K562 (cell line): Measurements from ENCODE around the gene BLOC1S2. TPM values are rescaled to one million over a fixed set of nuclear protein-coding genes. Genes with fewer than 3 reads are reported as not detected.

Experiments used
- BCOR ChIP-seq: fragments of 450-650 bp; IDR thresholded peaks from 2 replicates; pipeline ENCODE4 v1.6.1; 2016
- CREB1 ChIP-seq, 2 experiments: sonication (generic) in 1 of 2; formaldehyde crosslinking in 1 of 2; IDR thresholded peaks; 2 replicates each; pipeline versions ENCODE4 v1.6.1 to v1.8.0; 2012 to 2022; ENCODE audit warnings: inconsistent platforms in 1 of 2, mild to moderate bottlenecking in 1 of 2, missing genetic modification reagents in 1 of 2, moderate library complexity in 1 of 2
- ERF ChIP-seq: fragments of 450-650 bp; formaldehyde crosslinking; IDR thresholded peaks from 2 replicates; pipeline ENCODE4 v1.4.0; 2020; ENCODE audit warnings: mild to moderate bottlenecking, mixed read lengths
- KLF10 ChIP-seq: fragments of 250-450 bp; sonication (Bioruptor Pico); IDR thresholded peaks from 2 replicates; pipeline ENCODE4 v1.6.1; 2021; ENCODE audit warnings: matching md5 sums
- MGA ChIP-seq: fragments of 450-650 bp; IDR thresholded peaks from 2 replicates; pipeline ENCODE4 v1.6.1; 2016; ENCODE audit warnings: mild to moderate bottlenecking, moderate library complexity
- MYC ChIP-seq, 2 experiments: fragments of 250-450 bp in 1 of 2; sonication (Bioruptor Pico) in 1 of 2; IDR thresholded peaks; 2 replicates each; pipeline versions ENCODE4 v1.5.1 to v1.6.1; 2012 to 2021; ENCODE audit warnings: low read depth in 2 of 2, borderline replicate concordance in 1 of 2, improper control_type of control experiment in 1 of 2, low read length in 1 of 2, mild to moderate bottlenecking in 1 of 2, moderate library complexity in 1 of 2
- NCOA4 ChIP-seq: fragments of 450-650 bp; IDR thresholded peaks from 2 replicates; pipeline ENCODE4 v1.6.1; 2018; ENCODE audit warnings: mild to moderate bottlenecking; ENCODE audit not compliant: partially characterized antibody
- NFRKB ChIP-seq: fragments of 450-650 bp; IDR thresholded peaks from 2 replicates; pipeline ENCODE4 v1.6.1; 2016; ENCODE audit warnings: low read depth
- PHF8 ChIP-seq: fragments of 200-600 bp; sonication (generic); IDR thresholded peaks from 2 replicates; pipeline ENCODE4 v1.6.1; 2012; ENCODE audit warnings: mixed run types, mild to moderate bottlenecking, inconsistent platforms, low read length, moderate library complexity, borderline replicate concordance
- STAT5A ChIP-seq: IDR thresholded peaks from 2 replicates; pipeline ENCODE4 v1.6.1; 2012; ENCODE audit warnings: low read length, inconsistent platforms, borderline replicate concordance
- polyA plus RNA-seq, 8 experiments: library from polyadenylated mRNA; depleted of rRNA in 4 of 8; stranded (reverse) in 5 of 8; unstranded in 3 of 8; fragments of >200 nt; fragmentation: Nextera tagmentation in 2 of 8; fragmentation: Illumina TruSeq in 1 of 8; extraction: Ambion mirVana in 2 of 8; extraction: Trizol in 1 of 8; gene quantifications; 2 replicates each; pipeline versions ENCODE4 v1.2.1 to v1.2.3, GENCODE V29; 2011 to 2014; ENCODE audit warnings: inconsistent platforms in 1 of 8, missing spikeins in 1 of 8
- total RNA-seq, 7 experiments: library from RNA; depleted of rRNA in 6 of 7; stranded (reverse); fragments of >200 nt in 6 of 7; fragmentation: Illumina TruSeq in 2 of 7; extraction: Trizol in 2 of 7; gene quantifications; 2 replicates each; pipeline versions ENCODE4 v1.2.1 to v1.2.3, GENCODE V29; 2011 to 2021; ENCODE audit warnings: low replicate concordance in 1 of 7

Gene BLOC1S2
- total and polyA plus RNA-seq, 9 of the 15 experiments (the other 6 are each of a cell fraction or from before 2014, with no cell fraction given), result 29.5 to 45.8 (median 34.9) TPM

DNA sequence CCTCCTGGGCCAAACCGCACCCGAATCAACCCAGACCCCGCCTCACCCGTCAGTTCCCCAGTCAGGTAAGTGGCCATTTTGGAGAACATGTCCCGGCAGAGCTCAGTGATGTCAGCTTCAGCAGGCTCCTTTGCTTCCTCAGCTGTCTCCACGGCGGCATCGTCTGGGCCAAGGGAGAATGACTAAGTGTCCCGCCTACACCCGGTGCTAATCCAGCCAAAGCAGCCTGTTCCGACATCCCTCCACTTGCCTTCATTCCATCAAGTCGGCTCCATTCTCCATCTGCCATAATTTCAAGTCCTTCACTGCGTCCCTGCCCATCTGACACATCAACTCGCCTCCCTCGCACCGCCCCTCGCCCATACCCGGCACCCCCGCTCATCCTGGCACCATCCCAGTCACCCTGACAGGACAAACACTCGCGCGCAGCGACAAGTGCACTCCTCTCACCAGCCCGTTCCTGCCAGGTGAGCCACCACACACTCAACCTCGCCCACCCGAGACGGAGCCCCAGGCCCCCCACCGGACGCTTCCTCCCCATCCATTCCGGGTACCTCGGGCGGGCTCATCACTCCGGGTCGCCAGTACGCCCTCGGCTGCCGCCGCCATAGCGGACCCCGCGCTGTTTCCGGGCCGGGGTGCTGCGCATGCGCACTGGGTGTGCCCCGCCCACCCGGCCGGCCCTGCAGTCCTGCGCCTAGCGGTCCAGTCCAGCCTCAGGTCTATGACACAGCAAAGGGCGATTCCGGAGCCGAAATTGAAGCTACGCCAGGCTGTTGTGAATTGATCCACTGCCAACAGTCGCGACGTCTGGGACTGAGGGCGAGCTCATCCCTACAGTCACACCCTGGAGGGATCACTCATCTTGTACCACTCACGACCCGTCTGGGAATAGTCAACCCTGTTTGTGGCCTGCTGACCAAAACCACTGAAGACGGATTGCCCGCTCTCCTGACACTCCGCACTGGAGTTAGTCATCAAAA is at the start of gene BLOC1S2 (continued):
- TF ChIP-seq MGA (peak; percentile 68), NFRKB (peak; percentile 68; the same call in 1 of the 2 replicates), BCOR (peak; percentile 36; the same call in 1 of the 2 replicates), KLF10 (no peak), ERF (CRISPR knock-in tag) (no peak), CREB1 (IDR thresholded peaks at IDR 0.05) (no peak; the same call in 1 of the 2 replicates), CREB1 (CRISPR knock-in tag; IDR thresholded peaks at IDR 0.05) (peak; percentile 54; the same call in 1 of the 2 replicates), PHF8 (peak; percentile 96), NCOA4 (peak; percentile 55), STAT5A (no peak), MYC (IDR thresholded peaks at IDR 0.05; ENCODE audit: low read depth, low read length) (peak; percentile 43), MYC (CRISPR knock-in tag; IDR thresholded peaks at IDR 0.05; ENCODE audit: borderline replicate concordance, low read depth) (no peak)
